Measurements from ENCODE around the gene FRS2.
A peak's percentile ranks its signal among the peaks of the same experiment; 100 is the strongest.

The FRS2 gene

GRCh38 chr12:69533844-69534243 lies 63.7 kb downstream of the FRS2 start:
- DNase-seq (ENCODE audit: low read depth) = no peak

GRCh38 chr12:69534389-69534822 lies 64.2 kb downstream of the FRS2 start:
- DNase-seq (ENCODE audit: low read depth) = peak; percentile 96

GRCh38 chr12:69540987-69541386 lies 70.8 kb downstream of the FRS2 start:
- peak; percentile 32 for DNase-seq (ENCODE audit: low read depth)

- DNase-seq (ENCODE audit: low read depth) = no peak
Observed at GRCh38 chr12:69544087-69544486, 73.9 kb downstream of the FRS2 start.

- DNase-seq (ENCODE audit: low read depth) = no peak
Observed at GRCh38 chr12:69545081-69545480, 74.9 kb downstream of the FRS2 start.

- DNase-seq (ENCODE audit: low read depth) = no peak
Observed at GRCh38 chr12:69546693-69547438, 76.7 kb downstream of the FRS2 start.

GRCh38 chr12:69548687-69549086 lies 78.5 kb downstream of the FRS2 start:
- no peak for DNase-seq (ENCODE audit: low read depth)

- no peak for DNase-seq (ENCODE audit: low read depth)
Observed at GRCh38 chr12:69550569-69551350, 80.6 kb downstream of the FRS2 start.

GRCh38 chr12:69553628-69554248 lies 83.5 kb downstream of the FRS2 start:
- no peak for DNase-seq (ENCODE audit: low read depth)

- peak; percentile 79 for DNase-seq (ENCODE audit: low read depth)
Observed at GRCh38 chr12:69555461-69555860, 85.3 kb downstream of the FRS2 start.

GRCh38 chr12:69556383-69556782 lies 86.2 kb downstream of the FRS2 start:
- no peak for DNase-seq (ENCODE audit: low read depth)

- DNase-seq (ENCODE audit: low read depth) = no peak
Observed at GRCh38 chr12:69563166-69563762, 93.1 kb downstream of the FRS2 start.

- DNase-seq (ENCODE audit: low read depth) = no peak
Observed at GRCh38 chr12:69566603-69567002, 96.4 kb downstream of the FRS2 start.

- DNase-seq (ENCODE audit: low read depth) = peak; percentile 42
Observed at GRCh38 chr12:69569236-69569635, 99.0 kb downstream of the FRS2 start.

- peak; percentile 57 for DNase-seq (ENCODE audit: low read depth)
Observed at GRCh38 chr12:69570000-69570516, 99.9 kb downstream of the FRS2 start.

GRCh38 chr12:69570545-69571399 lies 100.6 kb downstream of the FRS2 start:
- DNase-seq (ENCODE audit: low read depth) = no peak

- DNase-seq (ENCODE audit: low read depth) = no peak
Observed at GRCh38 chr12:69575346-69575745, 105.2 kb downstream of the FRS2 start.

GRCh38 chr12:69578283-69578682 lies 108.1 kb downstream of the FRS2 start:
- DNase-seq (ENCODE audit: low read depth) = no peak

GRCh38 chr12:69579029-69579428 lies 108.8 kb downstream of the FRS2 start:
- DNase-seq (ENCODE audit: low read depth) = no peak

- DNase-seq (ENCODE audit: low read depth) = no peak
Observed at GRCh38 chr12:69580074-69580473, 109.9 kb downstream of the FRS2 start.

- DNase-seq (ENCODE audit: low read depth) = no peak
Observed at GRCh38 chr12:69583203-69583602, 113.0 kb downstream of the FRS2 start.

Data from GM04504 (cell line).